ENCODE data around the gene IL6.

The IL6 gene

DNA sequence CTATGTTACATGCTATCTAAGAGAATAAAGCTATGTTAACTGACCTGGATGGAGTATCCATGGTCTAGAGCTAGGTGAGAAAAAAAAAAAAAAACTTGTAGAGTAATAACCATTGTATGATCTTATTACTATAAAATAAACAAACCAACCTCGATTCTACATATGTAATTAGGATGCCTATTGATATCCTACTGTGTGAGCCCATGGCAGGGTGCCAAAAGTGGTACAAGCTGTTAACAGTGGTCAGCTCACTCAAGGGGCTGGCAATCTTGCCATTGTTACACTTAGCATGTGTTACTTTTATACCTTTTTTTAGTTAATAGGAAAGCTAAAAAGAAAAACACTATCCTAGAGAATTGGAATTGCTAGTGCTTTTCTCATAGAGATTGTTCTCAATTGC is 13.5 kb upstream of the IL6 start:
- no peak overlapping the region for H2AK5ac ChIP-seq (ENCODE audit: low read length, severe bottlenecking)
- H3K79me1 ChIP-seq (replicated peaks; ENCODE audit: low read length, poor library complexity, severe bottlenecking) = no peaks in the 10 kb centered on the region
- H2BK5ac ChIP-seq (ENCODE audit: low read depth, low read length, poor library complexity, severe bottlenecking) = no peak overlapping the region
- no peak overlapping the region for H3K18ac ChIP-seq (ENCODE audit: low read depth in 1 of 2, low read length in 2 of 2)
- H3K9me3 ChIP-seq (ENCODE audit: control insufficient read depth, low read length) = no peaks in the 10 kb centered on the region
- H2AFZ ChIP-seq (ENCODE audit: low read depth, low read length) = no peak overlapping the region
- no peak overlapping the region for H3K14ac ChIP-seq (ENCODE audit: low read length in 2 of 2)
- DNase-seq = no peak
- no peak overlapping the region for H3K4me2 ChIP-seq (ENCODE audit: low read length, poor library complexity, severe bottlenecking)
- no peak overlapping the region for H2BK15ac ChIP-seq (ENCODE audit: low read depth, poor library complexity, severe bottlenecking)
- no peak overlapping the region for H4K91ac ChIP-seq (ENCODE audit: low read length)
- no peak overlapping the region for H3K4me3 ChIP-seq (ENCODE audit: insufficient read depth in 1 of 2, low read depth in 1 of 2, low read length in 2 of 2)
- no peak overlapping the region for H3K4ac ChIP-seq (ENCODE audit: low read depth in 1 of 2, low read length in 2 of 2)
- H3K9ac ChIP-seq (ENCODE audit: low read length) = no peak overlapping the region
- no peak overlapping the region for H4K8ac ChIP-seq (ENCODE audit: low read length)
- H2BK120ac ChIP-seq (ENCODE audit: low read depth, low read length) = no peak overlapping the region
- 57% methylated on average over 1 of the region's 1 CpG for WGBS
- H3K4me1 ChIP-seq (ENCODE audit: control insufficient read depth, insufficient read depth, low read depth, low read length) = peaks cover 13% of the 10 kb centered on the region
- H2BK12ac ChIP-seq (ENCODE audit: low read length in 2 of 2) = no peak overlapping the region
- no peak overlapping the region for H3K27ac ChIP-seq (ENCODE audit: low read length, poor library complexity, severe bottlenecking)
- no peaks in the 10 kb centered on the region for H3K36me3 ChIP-seq (ENCODE audit: control insufficient read depth in 1 of 2, insufficient read depth in 2 of 2, low read depth in 1 of 2, low read length in 2 of 2)
- no peak overlapping the region for H3K23ac ChIP-seq (ENCODE audit: low read length in 2 of 2)
- no peaks in the 10 kb centered on the region for H3K27me3 ChIP-seq (ENCODE audit: control insufficient read depth in 1 of 2, insufficient read depth in 1 of 2, low read length in 2 of 2)

DNA sequence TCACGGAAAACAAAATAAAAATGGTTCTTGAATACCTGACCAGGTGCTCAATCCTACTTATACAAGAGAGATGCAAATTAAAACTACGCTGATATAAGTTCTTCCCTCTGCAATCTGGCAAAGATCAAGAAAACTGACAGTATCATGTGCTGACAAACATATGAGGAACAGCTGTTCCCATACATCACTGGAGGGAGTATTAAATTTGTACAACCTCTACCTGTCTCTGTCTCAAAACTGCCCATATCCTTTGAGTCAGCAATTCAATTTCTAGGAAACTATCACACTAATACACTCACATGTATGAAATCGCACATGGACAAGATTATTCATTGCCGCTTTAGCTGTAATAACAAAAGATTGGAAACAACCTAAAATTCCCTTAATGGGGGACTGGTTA is 11.0 kb upstream of the IL6 start:
- Histone ChIP-seq H2AFZ (ENCODE audit: low read depth, low read length) (no peak overlapping the region), H3K4me1 (ENCODE audit: control insufficient read depth, insufficient read depth, low read depth, low read length) (peaks cover 8% of the 10 kb centered on the region), H3K4me2 (ENCODE audit: low read length, poor library complexity, severe bottlenecking) (no peak overlapping the region), H2BK5ac (ENCODE audit: low read depth, low read length, poor library complexity, severe bottlenecking) (no peak overlapping the region), H4K8ac (ENCODE audit: low read length) (no peak overlapping the region), H3K18ac (ENCODE audit: low read depth in 1 of 2, low read length in 2 of 2) (no peak overlapping the region), H3K14ac (ENCODE audit: low read length in 2 of 2) (no peak overlapping the region), H2BK12ac (ENCODE audit: low read length in 2 of 2) (no peak overlapping the region), H2BK15ac (ENCODE audit: low read depth, poor library complexity, severe bottlenecking) (no peak overlapping the region), H3K9ac (ENCODE audit: low read length) (no peak overlapping the region), H3K27me3 (ENCODE audit: control insufficient read depth in 1 of 2, insufficient read depth in 1 of 2, low read length in 2 of 2) (no peaks in the 10 kb centered on the region), H2BK120ac (ENCODE audit: low read depth, low read length) (no peak overlapping the region), H4K91ac (ENCODE audit: low read length) (no peak overlapping the region), H2AK5ac (ENCODE audit: low read length, severe bottlenecking) (no peak overlapping the region), H3K4ac (ENCODE audit: low read depth in 1 of 2, low read length in 2 of 2) (no peak overlapping the region), H3K23ac (ENCODE audit: low read length in 2 of 2) (no peak overlapping the region), H3K36me3 (ENCODE audit: control insufficient read depth in 1 of 2, insufficient read depth in 2 of 2, low read depth in 1 of 2, low read length in 2 of 2) (no peaks in the 10 kb centered on the region), H3K79me1 (replicated peaks; ENCODE audit: low read length, poor library complexity, severe bottlenecking) (no peaks in the 10 kb centered on the region), H3K27ac (ENCODE audit: low read length, poor library complexity, severe bottlenecking) (no peak overlapping the region), H3K4me3 (ENCODE audit: insufficient read depth in 1 of 2, low read depth in 1 of 2, low read length in 2 of 2) (no peak overlapping the region), H3K9me3 (ENCODE audit: control insufficient read depth, low read length) (no peaks in the 10 kb centered on the region)
- WGBS = 94% methylated on average over 4 of the region's 4 CpGs
- DNase-seq = no peak

DNA sequence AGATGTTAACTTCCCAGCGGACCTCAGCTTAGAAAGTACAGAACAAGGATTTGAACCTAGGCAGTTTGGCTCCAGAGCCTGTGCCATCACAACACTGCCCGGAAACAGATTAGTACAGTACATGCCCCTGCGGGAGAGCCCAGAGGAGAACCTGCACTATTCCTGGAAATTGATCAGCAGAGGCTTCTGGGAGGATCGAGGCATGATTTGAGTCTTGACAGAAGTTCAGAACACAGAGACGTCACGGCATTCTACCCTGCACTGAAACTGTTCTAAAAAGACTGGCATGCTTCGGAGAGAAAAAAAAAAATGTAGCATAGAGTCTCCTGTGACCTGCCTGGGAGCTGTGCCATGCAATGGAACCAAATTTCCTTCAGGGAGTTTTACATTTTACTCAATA is 9.2 kb upstream of the IL6 start:
- Histone ChIP-seq H2BK5ac (ENCODE audit: low read depth, low read length, poor library complexity, severe bottlenecking) (peak overlapping the region; percentile 63), H3K9ac (ENCODE audit: low read length) (peak overlapping the region; percentile 83), H3K79me1 (replicated peaks; ENCODE audit: low read length, poor library complexity, severe bottlenecking) (peaks cover 3% of the 10 kb centered on the region), H2BK120ac (ENCODE audit: low read depth, low read length) (no peak overlapping the region), H2AFZ (ENCODE audit: low read depth, low read length) (no peak overlapping the region), H2AK5ac (ENCODE audit: low read length, severe bottlenecking) (peak overlapping the region; percentile 47), H3K36me3 (ENCODE audit: control insufficient read depth in 1 of 2, insufficient read depth in 2 of 2, low read depth in 1 of 2, low read length in 2 of 2) (no peaks in the 10 kb centered on the region), H3K4ac (ENCODE audit: low read depth in 1 of 2, low read length in 2 of 2) (no peak overlapping the region), H2BK15ac (ENCODE audit: low read depth, poor library complexity, severe bottlenecking) (no peak overlapping the region), H3K27ac (ENCODE audit: low read length, poor library complexity, severe bottlenecking) (peak overlapping the region; percentile 78), H3K18ac (ENCODE audit: low read depth in 1 of 2, low read length in 2 of 2) (peak overlapping the region in 1 of 2 experiments; percentile 37), H3K9me3 (ENCODE audit: control insufficient read depth, low read length) (no peaks in the 10 kb centered on the region), H2BK12ac (ENCODE audit: low read length in 2 of 2) (peak overlapping the region in 1 of 2 experiments; percentile 61), H4K8ac (ENCODE audit: low read length) (no peak overlapping the region), H3K4me1 (ENCODE audit: control insufficient read depth, insufficient read depth, low read depth, low read length) (peaks cover 11% of the 10 kb centered on the region), H3K14ac (ENCODE audit: low read length in 2 of 2) (no peak overlapping the region), H4K91ac (ENCODE audit: low read length) (no peak overlapping the region), H3K23ac (ENCODE audit: low read length in 2 of 2) (no peak overlapping the region), H3K4me2 (ENCODE audit: low read length, poor library complexity, severe bottlenecking) (peak overlapping the region; percentile 3), H3K4me3 (ENCODE audit: insufficient read depth in 1 of 2, low read depth in 1 of 2, low read length in 2 of 2) (peak overlapping the region in 1 of 2 experiments; percentile 13), H3K27me3 (ENCODE audit: control insufficient read depth in 1 of 2, insufficient read depth in 1 of 2, low read length in 2 of 2) (no peaks in the 10 kb centered on the region)
- no peak for DNase-seq
- 97% methylated on average over 7 of the region's 7 CpGs for WGBS

DNA sequence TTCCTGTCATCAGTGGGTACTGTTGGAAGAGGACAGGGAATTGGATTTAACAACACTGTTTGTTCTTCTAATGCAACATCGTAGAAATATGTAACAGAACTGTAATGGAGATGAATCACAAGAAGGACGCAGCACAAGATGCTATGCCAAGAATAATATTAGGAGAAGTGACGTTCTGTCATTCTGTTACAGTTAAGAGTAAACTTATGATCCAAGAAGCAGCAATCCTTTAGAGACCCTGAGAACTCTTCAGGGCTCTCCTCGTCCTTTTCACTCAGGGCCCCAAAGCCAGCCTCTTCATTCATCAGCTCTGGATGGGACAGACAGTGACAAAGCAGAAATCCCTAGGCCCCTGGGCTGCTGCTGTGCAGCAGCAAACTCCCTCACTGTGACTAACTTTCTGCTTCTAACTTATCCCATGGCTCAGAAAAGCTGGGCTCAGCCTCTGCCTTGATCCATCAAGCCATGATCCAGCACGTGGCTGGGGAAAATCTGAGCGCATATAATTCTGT is 8.7 kb upstream of the IL6 start:
- 69% methylated on average over 6 of the region's 6 CpGs for WGBS
- no peak overlapping the region for H2BK15ac ChIP-seq (ENCODE audit: low read depth, poor library complexity, severe bottlenecking)
- peak overlapping the region; percentile 15 for H2BK5ac ChIP-seq (ENCODE audit: low read depth, low read length, poor library complexity, severe bottlenecking)
- peak overlapping the region; percentile 5 for H4K91ac ChIP-seq (ENCODE audit: low read length)
- H3K9ac ChIP-seq (ENCODE audit: low read length) = peak overlapping the region; percentile 83
- H3K14ac ChIP-seq (ENCODE audit: low read length in 2 of 2) = peak overlapping the region in 1 of 2 experiments; percentile 53
- H3K79me1 ChIP-seq (replicated peaks; ENCODE audit: low read length, poor library complexity, severe bottlenecking) = peaks cover 3% of the 10 kb centered on the region
- no peak overlapping the region for H3K23ac ChIP-seq (ENCODE audit: low read length in 2 of 2)
- peak overlapping the region; percentile 16 to 67 for H3K18ac ChIP-seq (ENCODE audit: low read depth in 1 of 2, low read length in 2 of 2)
- H3K27me3 ChIP-seq (ENCODE audit: control insufficient read depth in 1 of 2, insufficient read depth in 1 of 2, low read length in 2 of 2) = no peaks in the 10 kb centered on the region
- H3K9me3 ChIP-seq (ENCODE audit: control insufficient read depth, low read length) = no peaks in the 10 kb centered on the region
- H3K36me3 ChIP-seq (ENCODE audit: control insufficient read depth in 1 of 2, insufficient read depth in 2 of 2, low read depth in 1 of 2, low read length in 2 of 2) = no peaks in the 10 kb centered on the region
- peaks cover 15% of the 10 kb centered on the region for H3K4me1 ChIP-seq (ENCODE audit: control insufficient read depth, insufficient read depth, low read depth, low read length)
- peak overlapping the region; percentile 3 for H3K4me2 ChIP-seq (ENCODE audit: low read length, poor library complexity, severe bottlenecking)
- peak overlapping the region in 1 of 2 experiments; percentile 6 for H2BK12ac ChIP-seq (ENCODE audit: low read length in 2 of 2)
- H3K4ac ChIP-seq (ENCODE audit: low read depth in 1 of 2, low read length in 2 of 2) = no peak overlapping the region
- no peak overlapping the region for H2BK120ac ChIP-seq (ENCODE audit: low read depth, low read length)
- H2AFZ ChIP-seq (ENCODE audit: low read depth, low read length) = peak overlapping the region; percentile 10
- H3K27ac ChIP-seq (ENCODE audit: low read length, poor library complexity, severe bottlenecking) = peak overlapping the region; percentile 78
- peak overlapping the region; percentile 62 for H2AK5ac ChIP-seq (ENCODE audit: low read length, severe bottlenecking)
- peak overlapping the region in 1 of 2 experiments; percentile 13 for H3K4me3 ChIP-seq (ENCODE audit: insufficient read depth in 1 of 2, low read depth in 1 of 2, low read length in 2 of 2)
- H4K8ac ChIP-seq (ENCODE audit: low read length) = peak overlapping the region; percentile 1
- peak; percentile 58 for DNase-seq
